CD4-positive, alpha-beta T cell treated with Interleukin-10 for 1 hour (primary cell): ENCODE data around the gene OR2AE1.

Experiments
- DNase-seq: peaks from one replicate; pipeline ENCODE4 v3.0.0-alpha.2; 2020

Gene OR2AE1

GRCh38 chr7:99848420-99849216, 28.2 kb downstream of the OR2AE1 start:
- no peak for DNase-seq

DNA sequence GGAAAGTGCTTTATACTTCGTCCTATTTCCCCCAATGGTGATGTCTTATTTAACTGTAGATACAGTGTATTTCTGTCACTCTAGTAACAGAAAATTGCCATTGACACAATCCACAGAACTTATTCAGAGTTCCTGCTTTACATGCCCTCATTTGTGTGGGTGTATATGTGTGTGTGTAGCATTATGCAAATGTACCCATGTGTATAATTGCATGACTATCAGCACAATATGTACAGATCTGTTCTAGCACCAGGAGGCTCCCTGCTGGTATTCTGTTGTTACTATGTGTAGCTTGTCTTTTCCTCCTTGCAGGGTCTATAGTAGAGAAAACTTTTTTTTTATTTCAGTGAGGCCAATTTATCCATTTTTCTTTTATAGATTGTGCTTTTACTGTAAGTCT, 32.5 kb downstream of the OR2AE1 start:
- no peak for DNase-seq

DNA sequence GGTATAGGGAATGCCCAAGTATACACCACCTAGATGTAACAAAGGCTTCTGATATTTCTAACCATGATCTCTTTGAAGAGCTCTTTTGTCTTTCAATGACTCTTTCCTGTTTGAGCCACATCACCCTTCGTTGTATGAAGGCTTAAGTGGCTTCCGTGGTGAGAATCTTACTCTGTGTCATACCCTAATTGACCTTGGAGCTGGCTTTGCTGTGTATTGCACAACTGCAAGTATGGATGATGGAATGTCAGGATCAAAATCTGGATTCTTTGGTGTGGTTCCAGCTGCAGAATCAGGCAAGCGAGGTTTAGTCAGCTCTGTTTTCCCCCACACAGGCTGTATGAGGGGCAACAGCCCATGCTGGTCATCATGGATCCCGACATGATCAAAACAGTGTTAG, 33.0 kb downstream of the OR2AE1 start:
- no peak for DNase-seq

DNA sequence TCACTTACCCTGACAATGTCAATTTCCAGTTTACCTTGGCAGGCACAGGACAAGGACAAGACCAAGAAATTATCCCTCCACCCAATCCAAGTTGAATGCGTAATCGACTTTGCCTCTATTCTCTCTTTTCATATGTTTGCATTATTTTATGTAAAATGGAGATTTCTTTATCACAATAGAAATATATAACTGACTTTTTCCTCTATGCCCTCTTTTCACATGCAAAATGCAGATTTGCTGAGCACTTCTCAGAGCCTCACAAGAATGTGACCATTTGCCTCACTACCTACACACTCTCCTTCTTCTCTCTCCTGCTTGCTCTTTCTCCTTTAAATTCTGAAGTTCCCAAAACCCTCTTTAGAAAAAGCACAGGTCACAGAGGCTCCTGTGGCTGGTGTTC, 33.9 kb downstream of the OR2AE1 start:
- DNase-seq, result no peak

DNA sequence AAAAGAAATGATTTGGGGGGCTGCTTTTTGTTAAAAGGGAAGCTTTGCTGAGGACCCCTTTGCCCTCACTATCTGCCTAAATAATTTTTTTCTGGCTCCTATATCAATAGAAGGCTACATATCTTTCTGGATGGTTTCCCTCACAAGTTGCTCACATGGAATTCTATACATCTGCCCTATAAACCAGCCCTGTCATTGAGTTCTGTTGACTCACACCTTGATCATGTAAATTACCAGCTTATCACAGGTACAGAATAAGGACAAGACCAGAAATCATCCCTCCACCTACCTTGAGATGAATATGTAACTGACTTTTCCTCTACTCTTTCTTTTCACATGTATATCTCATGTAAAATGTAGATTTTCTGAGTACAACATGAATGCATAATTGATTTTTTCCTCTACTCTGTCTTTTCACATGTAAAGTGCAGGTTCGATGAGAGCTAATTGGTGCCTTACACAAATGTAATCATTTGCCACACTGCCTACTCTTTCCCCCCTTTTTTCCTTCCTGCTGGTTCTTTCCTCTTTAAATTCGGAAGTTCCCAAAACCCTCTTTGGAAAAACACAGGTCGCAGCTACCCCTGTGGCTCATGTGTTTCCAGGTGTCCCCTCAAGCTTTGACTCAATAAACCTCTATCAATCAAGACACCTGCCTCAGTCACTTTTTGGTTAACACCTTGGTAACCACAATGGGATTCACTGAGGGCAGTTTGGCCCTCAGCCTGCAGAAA, 36.5 kb downstream of the OR2AE1 start:
- no peak for DNase-seq

DNA sequence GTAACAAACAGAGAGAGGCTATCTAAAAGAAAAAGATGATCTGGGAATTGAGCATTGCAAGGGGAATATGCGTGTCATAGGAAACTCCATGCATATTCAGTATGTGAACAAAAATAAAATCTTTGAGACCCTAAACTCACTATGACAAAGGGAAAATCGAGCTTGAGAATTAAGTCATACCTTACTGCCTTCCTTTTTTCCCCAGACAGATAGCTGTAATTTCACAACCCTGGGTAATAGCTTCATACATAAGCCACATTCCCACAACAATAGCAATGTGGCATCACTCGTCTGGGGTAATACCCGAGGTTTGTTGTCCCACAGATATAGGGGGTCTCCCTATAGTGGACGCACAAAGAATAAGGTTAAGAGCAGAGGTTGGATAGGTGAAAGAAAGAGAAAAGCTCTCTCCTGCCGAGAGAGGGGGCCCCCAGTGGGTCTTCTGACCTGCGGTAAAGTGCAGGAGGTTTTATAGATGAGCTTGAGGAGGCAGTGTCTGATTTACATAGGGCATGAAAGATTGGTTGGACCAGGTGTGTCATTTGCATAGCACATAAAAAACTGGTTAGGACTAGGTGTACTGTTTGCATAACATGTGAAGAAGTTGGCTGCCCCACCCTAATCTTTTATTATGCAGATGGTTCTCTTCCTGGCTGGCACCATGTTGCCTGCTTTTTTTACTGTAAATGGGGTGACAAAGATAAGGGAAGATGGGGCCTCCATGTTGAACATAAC, 37.4 kb downstream of the OR2AE1 start:
- no peak for DNase-seq

DNA sequence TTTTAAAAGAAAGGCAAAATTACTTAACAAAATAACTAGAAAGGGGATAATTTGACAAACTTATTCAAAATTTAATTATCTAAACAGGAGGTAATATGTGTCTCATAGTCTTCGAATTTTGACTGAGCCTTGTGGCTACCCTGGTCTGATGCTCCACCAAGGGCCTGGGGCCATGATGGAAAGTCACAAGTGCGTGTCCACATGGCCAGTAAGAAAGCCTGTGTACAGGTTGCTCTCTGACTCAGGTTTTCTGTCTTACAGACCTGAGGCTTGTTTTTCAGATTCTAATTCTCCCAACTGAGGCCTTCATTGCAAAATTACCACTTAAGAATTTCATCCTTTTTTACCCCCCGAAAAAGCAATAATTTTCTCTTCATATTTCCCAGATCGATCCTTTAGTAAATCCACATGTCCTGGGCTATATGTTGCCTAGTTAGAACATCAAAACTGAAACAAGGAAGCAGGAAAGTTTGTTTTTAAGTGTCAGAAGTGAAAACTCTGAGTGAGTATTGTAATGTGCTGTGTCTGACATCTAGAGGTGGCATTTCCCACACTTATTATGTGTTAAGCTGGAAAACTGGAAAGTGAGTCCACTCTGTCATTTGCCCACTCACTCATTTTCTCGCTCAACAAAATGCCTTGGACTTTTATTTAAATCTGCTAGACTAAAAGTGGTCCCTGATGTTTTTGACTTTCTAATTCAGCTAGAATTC, 39.0 kb downstream of the OR2AE1 start:
- no peak for DNase-seq

GRCh38 chr7:99835189-99835588, 41.6 kb downstream of the OR2AE1 start:
- no peak for DNase-seq

- DNase-seq, result no peak
Measured at GRCh38 chr7:99834382-99834781, 42.5 kb downstream of the OR2AE1 start.

GRCh38 chr7:99833289-99833877, 43.5 kb downstream of the OR2AE1 start:
- no peak for DNase-seq

GRCh38 chr7:99831595-99831994, 45.2 kb downstream of the OR2AE1 start:
- no peak for DNase-seq

DNA sequence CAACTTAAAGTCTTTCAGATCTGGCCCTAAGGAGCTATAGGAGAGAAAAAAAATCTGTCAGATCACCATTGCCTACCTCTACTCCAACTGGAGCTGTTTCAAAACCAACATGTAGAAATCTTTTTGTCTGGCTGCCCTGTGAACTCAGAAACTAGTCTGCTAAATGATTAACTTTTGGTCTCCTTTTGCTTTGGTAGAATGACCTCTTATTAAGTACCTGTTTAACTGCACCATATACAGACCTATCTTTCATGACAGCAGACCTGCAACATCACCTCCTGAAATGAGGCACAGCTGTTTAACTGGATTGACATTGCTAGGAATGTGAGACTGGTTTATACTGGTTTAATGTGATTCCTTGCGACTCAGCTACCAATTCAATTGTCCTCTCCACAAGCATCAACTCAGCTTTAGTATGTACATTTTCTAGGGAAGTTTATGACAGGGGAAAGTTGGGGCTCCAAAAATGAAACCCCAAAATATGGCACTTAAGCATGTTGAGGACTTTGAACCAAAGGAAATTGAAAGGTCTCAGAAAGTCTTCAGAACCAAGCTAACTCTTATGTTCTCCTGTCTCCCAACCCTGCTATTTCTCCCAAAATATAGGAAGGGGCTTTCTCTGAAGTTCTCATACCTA, 47.2 kb downstream of the OR2AE1 start:
- no peak for DNase-seq

GRCh38 chr7:99828811-99829210, 48.0 kb downstream of the OR2AE1 start:
- DNase-seq, result no peak

GRCh38 chr7:99827040-99827778, 49.6 kb downstream of the OR2AE1 start:
- no peak for DNase-seq
